Motor neuron (in vitro differentiated cells): Measurements from ENCODE around the gene FAM222B. TPM values are rescaled to one million over a fixed set of nuclear protein-coding genes. Genes with fewer than 3 reads are reported as not detected.

Source experiments
- ATAC-seq, 8 experiments: fragments of 200-7000 bp; cut with Tn5 transposase; replicated peaks in 6 of 8; 2 replicates each; pipeline ENCODE4 v1.8.0; 2021; ENCODE audit warnings: mild to moderate bottlenecking in 8 of 8, moderate library complexity in 8 of 8
- H3K27ac ChIP-seq, 2 donors: fragments of 250-450 bp; sonication (Bioruptor Pico); 2 replicates each; pipeline ENCODE4 v1.9.0; 2021; ENCODE audit warnings: antibody characterized with exemption in 2 of 2, mild to moderate bottlenecking in 2 of 2, moderate library complexity in 1 of 2
- H3K4me1 ChIP-seq, 2 donors: fragments of 250-450 bp; sonication (Bioruptor Pico); replicated peaks in 1 of 2; 2 replicates each; pipeline ENCODE4 v1.6.1; 2021; ENCODE audit warnings: antibody characterized with exemption in 2 of 2, mild to moderate bottlenecking in 2 of 2, moderate library complexity in 1 of 2
- H3K4me3 ChIP-seq, 5 donors: fragments of 250-450 bp; sonication (Bioruptor Pico); 2 replicates each; pipeline ENCODE4 v1.9.0; 2021; ENCODE audit warnings: antibody characterized with exemption in 5 of 5, mild to moderate bottlenecking in 5 of 5, moderate library complexity in 4 of 5
- WGBS, 10 experiments: fragments of 450-650 bp; shearing (Covaris generic); methylation state at CpG; one replicate each; pipeline ENCODE4 v1.0.0; 2022; 5-methylcytosine and 5-hydroxymethylcytosine counted together
- in situ Hi-C, 9 experiments: fragments of 400-800 bp; cut with MboI; loops; one replicate each; pipeline ENCODE4 v1.15.0; 2021; ENCODE audit warnings: low sequenced_read_pairs in 9 of 9, low pct_unique_long_range_greater_than_20kb in 2 of 9; ENCODE audit not compliant: unreplicated experiment in 9 of 9
- total RNA-seq, 8 experiments: library from RNA; unstranded; fragments of 300-600 nt; gene quantifications; 2 replicates each; pipeline versions ENCODE4 v1.2.3 to v1.2.4, GENCODE V29; 2022

The FAM222B gene
- total RNA-seq, 8 experiments from 2014 or later, result 3.1 to 16.8 (median 11.1) TPM

- H3K27ac ChIP-seq, result no peak overlapping the region
- no peaks in the 10 kb centered on the region for H3K4me1 ChIP-seq
- WGBS, 10 experiments, result 80 to 100% (median 100%) methylated on average over 1 of the region's 1 CpG; no CpG with 5 or more reads in 5 of the 10 experiments
- in situ Hi-C loops, result loop anchor here in 1 of 9 experiments (25.0 kb wide), 1 partner anchor 102 kb away; no protein-coding TSS in a partner anchor
- no peak overlapping the region for H3K4me3 ChIP-seq
- no peak for ATAC-seq
These were observed 21.4 kb upstream of the FAM222B start for GRCh38 chr17:28863953-28864352.

GRCh38 chr17:28862561-28862960, 20.0 kb upstream of the FAM222B start:
- 84 to 100% (median 87%) methylated on average over 1 to 3 of the region's 3 CpGs; no CpG with 5 or more reads in 4 of the 10 experiments for WGBS, 10 experiments
- ATAC-seq, result no peak
- Histone ChIP-seq H3K4me1 (no peaks in the 10 kb centered on the region), H3K27ac (no peak overlapping the region), H3K4me3 (no peak overlapping the region)
- in situ Hi-C loops, result loop anchor here in 1 of 9 experiments (25.0 kb wide), 1 partner anchor 100 kb away; no protein-coding TSS in a partner anchor

- no peak for ATAC-seq
- in situ Hi-C loops, result loop anchor here in 1 of 9 experiments (25.0 kb wide), 1 partner anchor 99 kb away; no protein-coding TSS in a partner anchor
- Histone ChIP-seq H3K4me3 (no peak overlapping the region), H3K27ac (no peak overlapping the region), H3K4me1 (no peaks in the 10 kb centered on the region)
- WGBS, 10 experiments, result 33 to 90% (median 43%) methylated on average over 2 to 5 of the region's 8 CpGs; no CpG with 5 or more reads in 5 of the 10 experiments
These were observed 19.0 kb upstream of the FAM222B start for GRCh38 chr17:28861393-28862203.

GRCh38 chr17:28860363-28860808, 17.8 kb upstream of the FAM222B start:
- Histone ChIP-seq H3K4me1 (peaks cover 0 to 4% of the 10 kb centered on the region in 2 donors), H3K4me3 (no peak overlapping the region), H3K27ac (no peak overlapping the region)
- ATAC-seq, result no peak
- WGBS, 10 experiments, result 91 to 100% (median 98%) methylated on average over 1 to 4 of the region's 4 CpGs; no CpG with 5 or more reads in 6 of the 10 experiments
- in situ Hi-C loops, result loop anchor here in 1 of 9 experiments (25.0 kb wide), 1 partner anchor 98 kb away; no protein-coding TSS in a partner anchor

- Histone ChIP-seq H3K27ac (no peak overlapping the region), H3K4me3 (no peak overlapping the region), H3K4me1 (peaks cover 3 to 7% of the 10 kb centered on the region in 2 donors)
- no peak for ATAC-seq
- in situ Hi-C loops, result loop anchor here in 1 of 9 experiments (25.0 kb wide), 1 partner anchor 97 kb away; no protein-coding TSS in a partner anchor
- WGBS, 10 experiments, result 61 to 80% methylated on average over 1 to 2 of the region's 2 CpGs; no CpG with 5 or more reads in 8 of the 10 experiments
These were observed 16.3 kb upstream of the FAM222B start for GRCh38 chr17:28858801-28859355.

- WGBS, 10 experiments, result 80 to 100% (median 94%) methylated on average over 1 to 3 of the region's 3 CpGs; no CpG with 5 or more reads in 6 of the 10 experiments
- in situ Hi-C loops, result loop anchor here in 1 of 9 experiments (25.0 kb wide), 1 partner anchor 96 kb away; no protein-coding TSS in a partner anchor
- no peak for ATAC-seq
- Histone ChIP-seq H3K4me1 (peaks cover 3 to 7% of the 10 kb centered on the region in 2 donors), H3K27ac (no peak overlapping the region), H3K4me3 (no peak overlapping the region)
These were observed 15.6 kb upstream of the FAM222B start for GRCh38 chr17:28857905-28858800.

GRCh38 chr17:28856028-28856574, 13.5 kb upstream of the FAM222B start:
- ATAC-seq, result no peak
- WGBS, 10 experiments, result 83 to 100% (median 94%) methylated on average over 1 to 3 of the region's 5 CpGs; no CpG with 5 or more reads in 4 of the 10 experiments
- Histone ChIP-seq H3K27ac (no peak overlapping the region), H3K4me3 (no peak overlapping the region), H3K4me1 (peaks cover 3 to 7% of the 10 kb centered on the region in 2 donors)
- in situ Hi-C loops, result loop anchor here in 1 of 9 experiments (25.0 kb wide), 1 partner anchor 94 kb away; no protein-coding TSS in a partner anchor

- WGBS, 10 experiments, result 0 to 42% (median 14%) methylated on average over 3 to 5 of the region's 5 CpGs; no CpG with 5 or more reads in 4 of the 10 experiments
- in situ Hi-C loops, result loop anchor here in 1 of 9 experiments (25.0 kb wide), 1 partner anchor 93 kb away; no protein-coding TSS in a partner anchor
- Histone ChIP-seq H3K4me1 (peaks cover 3 to 7% of the 10 kb centered on the region in 2 donors), H3K27ac (peak overlapping the region in 1 of 2 donors; percentile 71), H3K4me3 (peak overlapping the region; percentile 66 to 95 (median 90))
- no peak for ATAC-seq
These were observed 12.7 kb upstream of the FAM222B start for GRCh38 chr17:28855336-28855679.

GRCh38 chr17:28854457-28855335, 12.1 kb upstream of the FAM222B start, which contains the start of gene ERAL1:
ERAL1 (plus strand) TSS chr17:28855016; CDS start chr17:28855035, 19 bp downstream.
- Histone ChIP-seq H3K4me1 (peaks cover 3 to 7% of the 10 kb centered on the region in 2 donors), H3K4me3 (peak within 1 kb of the TSS; percentile 66 to 95 (median 90)), H3K27ac (peak within 1 kb of the TSS; percentile 45 to 71)
- peak; percentile 99 to 100 (median 100) for ATAC-seq
- WGBS, 10 experiments, result 0 to 29% (median 4%) methylated on average over 2 to 38 of the region's 42 CpGs; no CpG with 5 or more reads in 1 of the 10 experiments
- in situ Hi-C loops, result loop anchor here in 1 of 9 experiments (25.0 kb wide), 1 partner anchor 92 kb away; no protein-coding TSS in a partner anchor

GRCh38 chr17:28853295-28853694, 10.7 kb upstream of the FAM222B start:
- Histone ChIP-seq H3K4me3 (no peak overlapping the region), H3K4me1 (peaks cover 3 to 7% of the 10 kb centered on the region in 2 donors), H3K27ac (no peak overlapping the region)
- 83 to 100% (median 100%) methylated on average over 1 to 2 of the region's 2 CpGs; no CpG with 5 or more reads in 2 of the 10 experiments for WGBS, 10 experiments
- ATAC-seq, result no peak
- in situ Hi-C loops, result loop anchor here in 1 of 9 experiments (25.0 kb wide), 1 partner anchor 91 kb away; no protein-coding TSS in a partner anchor

- WGBS, 10 experiments, result 57 to 100% (median 88%) methylated on average over 1 to 5 of the region's 5 CpGs; no CpG with 5 or more reads in 1 of the 10 experiments
- Histone ChIP-seq H3K4me1 (peaks cover 3 to 4% of the 10 kb centered on the region in 2 donors), H3K27ac (no peak overlapping the region), H3K4me3 (no peak overlapping the region)
- in situ Hi-C loops, result no loop called here
- ATAC-seq, result peak in 1 of 8 experiments; percentile 52
These were observed 6.7 kb upstream of the FAM222B start for GRCh38 chr17:28849281-28849680.
